AG09309 (cell line): ENCODE results near the gene LRP1B.

Experiments used
- DNase-seq: peaks from one replicate; pipeline ENCODE4 v3.0.0-alpha.2; 2010; ENCODE audit warnings: low read depth
- H3K4me3 ChIP-seq: 2 replicates; pipeline ENCODE4 v1.5.1; 2011; ENCODE audit warnings: mild to moderate bottlenecking, low read depth, low read length, moderate library complexity; ENCODE audit not compliant: control insufficient read depth
- CTCF ChIP-seq: IDR thresholded peaks from 2 replicates; pipeline ENCODE4 v1.5.1; 2011; ENCODE audit warnings: mild to moderate bottlenecking, low read depth, low read length, inconsistent platforms; ENCODE audit not compliant: insufficient read depth, control insufficient read depth; ENCODE audit errors: missing control alignments

LRP1B gene

GRCh38 chr2:140247451-140248195 is 1883.2 kb downstream of the LRP1B start:
- TF ChIP-seq CTCF: no peak
- no peak overlapping the region for H3K4me3 ChIP-seq
- DNase-seq: no peak

- no peak overlapping the region for H3K4me3 ChIP-seq
- no peak for TF ChIP-seq CTCF
- no peak for DNase-seq
Measured at GRCh38 chr2:140246957-140247356, 1883.9 kb downstream of the LRP1B start.

GRCh38 chr2:140246058-140246457 is 1884.8 kb downstream of the LRP1B start:
- no peak overlapping the region for H3K4me3 ChIP-seq
- TF ChIP-seq CTCF: no peak
- no peak for DNase-seq

GRCh38 chr2:140242889-140243288 is 1887.9 kb downstream of the LRP1B start:
- TF ChIP-seq CTCF: no peak
- DNase-seq: no peak
- no peak overlapping the region for H3K4me3 ChIP-seq

- TF ChIP-seq CTCF: no peak
- no peak for DNase-seq
- no peak overlapping the region for H3K4me3 ChIP-seq
Measured at GRCh38 chr2:140234116-140234515, 1896.7 kb downstream of the LRP1B start.

- no peak for DNase-seq
- no peak for TF ChIP-seq CTCF
- H3K4me3 ChIP-seq: no peak overlapping the region
Measured at GRCh38 chr2:140210963-140211362, 1919.9 kb downstream of the LRP1B start.

GRCh38 chr2:140205093-140205492 is 1925.7 kb downstream of the LRP1B start:
- H3K4me3 ChIP-seq: no peak overlapping the region
- DNase-seq: no peak
- no peak for TF ChIP-seq CTCF
